Activated CD8-positive, alpha-beta memory T cell treated with anti-CD3 and anti-CD28 coated beads for 4 hours (primary cell): ENCODE data around the gene SCUBE1.

ENCODE experiments used
- DNase-seq, 2 donors: peaks; one replicate each; pipeline ENCODE4 v3.0.0-alpha.2; 2020; ENCODE audit warnings: low read depth in 2 of 2

Gene SCUBE1

GRCh38 chr22:43213962-43214361 is 129.2 kb downstream of the SCUBE1 start:
- DNase-seq: no peak

DNA sequence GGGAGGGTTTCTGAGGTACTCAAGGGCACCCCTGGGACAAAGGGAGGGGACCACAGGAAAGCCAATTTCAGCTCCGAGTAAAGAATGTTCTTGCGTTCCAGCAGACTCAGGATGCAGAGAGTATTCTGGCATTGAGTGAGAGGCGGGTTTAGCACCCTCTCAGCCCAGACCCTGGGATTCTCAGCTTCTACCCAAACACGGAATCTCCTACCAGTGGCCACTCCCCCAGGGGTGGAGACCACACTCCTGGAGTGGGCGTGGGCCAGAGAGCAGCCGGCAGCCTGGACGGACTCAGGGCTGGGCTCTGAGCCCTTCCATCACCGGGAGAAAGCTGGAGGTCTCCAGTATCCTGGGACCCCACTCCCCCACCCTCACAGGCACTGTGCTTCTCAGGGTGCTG is 130.1 kb downstream of the SCUBE1 start:
- DNase-seq: no peak

GRCh38 chr22:43212434-43212952 is 130.7 kb downstream of the SCUBE1 start:
- DNase-seq: no peak

DNA sequence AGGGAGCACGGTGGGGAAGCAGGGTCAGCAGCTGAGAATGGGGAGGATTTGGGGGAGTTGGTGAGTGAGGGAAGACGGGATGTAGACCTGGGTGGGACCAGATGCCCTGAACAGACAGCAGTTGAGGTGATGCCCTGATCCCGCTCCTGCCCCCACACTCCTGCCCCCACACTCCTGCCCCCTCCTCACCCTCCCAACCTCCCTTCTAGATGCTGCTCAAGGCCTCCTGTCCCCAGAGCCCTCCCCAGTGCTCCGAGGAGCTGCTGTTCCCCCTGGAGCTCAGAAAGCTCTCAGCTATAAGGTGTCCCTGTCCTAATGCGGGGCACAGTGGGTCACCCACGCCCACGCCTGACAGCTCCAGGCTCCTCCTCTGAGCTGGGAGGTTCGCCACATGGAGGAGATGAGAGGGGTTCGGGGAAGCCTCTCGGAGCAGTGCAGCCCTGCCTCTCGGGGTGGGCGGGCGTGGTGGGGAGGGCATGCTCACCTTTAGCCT is 131.2 kb downstream of the SCUBE1 start:
- DNase-seq: no peak

- DNase-seq: no peak
Measured at GRCh38 chr22:43210631-43211515, 132.3 kb downstream of the SCUBE1 start.

DNA sequence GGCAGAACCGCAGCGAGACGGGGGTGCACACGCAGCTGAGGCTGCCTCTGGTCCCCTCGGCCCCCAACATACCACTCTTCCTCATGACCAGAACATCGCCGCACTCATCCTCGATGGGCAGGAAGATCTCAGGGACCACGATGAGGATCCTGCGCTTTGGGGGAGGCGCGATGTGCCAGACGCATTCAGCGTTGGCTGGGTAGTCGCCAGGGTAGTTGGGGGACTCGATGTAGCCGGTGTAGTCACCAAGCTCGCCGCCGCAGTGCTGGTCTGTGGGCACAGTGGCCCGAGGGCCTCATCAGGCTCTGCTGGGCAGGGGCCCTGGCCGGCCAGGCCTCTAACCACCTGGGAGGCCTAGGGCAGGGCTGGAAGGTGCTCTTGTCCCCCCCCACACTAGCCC is 133.2 kb downstream of the SCUBE1 start:
- DNase-seq: no peak

DNA sequence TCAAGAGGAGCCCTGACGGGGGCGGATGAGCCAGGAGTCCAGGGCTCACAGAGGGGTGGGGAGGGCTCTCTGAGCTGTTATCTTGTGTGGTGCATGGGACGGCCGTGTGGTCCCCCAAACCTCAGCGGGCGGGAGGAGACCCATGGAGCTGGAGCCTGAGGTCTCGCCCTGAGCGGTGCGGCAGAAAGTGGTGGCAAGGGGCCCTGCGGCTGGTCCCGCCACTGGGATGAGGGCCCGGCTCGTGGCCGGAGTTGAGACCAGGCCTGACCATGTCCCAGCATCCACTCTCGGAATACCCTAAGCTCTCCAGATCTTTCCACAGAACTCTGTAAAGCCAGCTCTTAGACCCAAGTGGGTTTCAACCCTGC is 133.7 kb downstream of the SCUBE1 start:
- no peak for DNase-seq

GRCh38 chr22:43208703-43209522 is 134.3 kb downstream of the SCUBE1 start:
- DNase-seq: no peak

DNA sequence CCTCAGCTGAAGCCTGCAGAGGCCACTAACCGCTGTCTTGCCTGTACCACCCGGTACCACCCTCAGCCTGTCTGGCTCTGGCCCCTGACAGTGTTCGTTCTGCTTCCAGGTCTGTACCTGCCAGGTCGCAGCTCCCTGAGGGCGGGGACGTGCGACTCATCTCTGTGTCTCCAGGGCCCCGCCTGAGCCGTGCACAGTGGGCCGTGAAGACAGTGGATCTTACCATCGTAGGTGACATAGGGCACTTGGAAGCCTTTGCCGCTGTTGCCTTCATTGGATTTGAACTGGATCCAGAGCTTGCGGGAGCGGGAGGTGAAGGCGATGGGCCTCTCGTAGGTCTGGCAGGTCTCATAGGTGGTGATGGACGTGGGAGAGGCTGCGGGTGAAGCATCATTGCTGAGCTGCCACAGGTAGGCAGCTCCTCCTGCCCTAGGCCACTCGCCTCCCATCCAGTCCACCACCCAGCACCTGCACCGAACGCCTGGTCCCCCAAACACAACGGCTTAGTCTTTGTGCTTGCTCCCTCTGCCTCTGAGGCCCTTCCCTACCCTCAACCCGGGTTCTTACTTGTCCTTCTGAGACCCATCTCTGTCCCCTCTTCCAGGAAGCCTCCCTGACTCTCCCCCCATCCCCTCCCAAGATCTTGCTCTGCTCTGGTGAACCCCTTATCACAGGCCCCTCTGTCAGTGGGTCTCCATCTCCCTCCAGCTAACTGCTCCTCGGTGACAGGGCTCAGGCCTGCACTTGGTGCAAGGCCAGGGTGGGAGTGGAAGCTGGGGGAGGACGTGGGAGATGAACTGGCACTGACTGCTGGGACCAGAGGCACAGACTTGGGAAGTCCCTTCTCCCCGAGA is 135.1 kb downstream of the SCUBE1 start:
- no peak for DNase-seq

DNA sequence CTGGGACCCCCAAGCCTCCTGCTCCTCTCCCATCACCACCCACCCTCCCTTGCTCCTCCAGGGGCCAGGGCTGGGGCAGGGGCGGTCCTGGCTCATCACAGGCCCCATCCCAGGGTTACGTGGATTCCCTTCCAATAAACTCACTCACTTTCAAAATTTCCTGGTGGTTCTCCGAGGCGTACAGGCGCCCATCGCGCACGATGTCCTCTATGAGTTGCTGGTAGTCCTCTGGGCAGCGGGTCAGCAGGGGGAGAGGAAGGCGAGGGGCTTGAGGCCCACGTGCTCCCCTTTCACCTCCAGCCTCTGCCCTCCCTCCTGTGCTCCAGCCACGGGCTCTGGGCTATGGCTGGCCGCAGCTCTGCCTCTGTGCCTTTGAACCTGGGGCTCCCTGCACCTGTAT is 135.8 kb downstream of the SCUBE1 start:
- no peak for DNase-seq

- no peak for DNase-seq
Measured at GRCh38 chr22:43206509-43207161, 136.5 kb downstream of the SCUBE1 start.

GRCh38 chr22:43205748-43206508 is 137.2 kb downstream of the SCUBE1 start:
- peak in 1 of 2 donors; percentile 12 for DNase-seq

DNA sequence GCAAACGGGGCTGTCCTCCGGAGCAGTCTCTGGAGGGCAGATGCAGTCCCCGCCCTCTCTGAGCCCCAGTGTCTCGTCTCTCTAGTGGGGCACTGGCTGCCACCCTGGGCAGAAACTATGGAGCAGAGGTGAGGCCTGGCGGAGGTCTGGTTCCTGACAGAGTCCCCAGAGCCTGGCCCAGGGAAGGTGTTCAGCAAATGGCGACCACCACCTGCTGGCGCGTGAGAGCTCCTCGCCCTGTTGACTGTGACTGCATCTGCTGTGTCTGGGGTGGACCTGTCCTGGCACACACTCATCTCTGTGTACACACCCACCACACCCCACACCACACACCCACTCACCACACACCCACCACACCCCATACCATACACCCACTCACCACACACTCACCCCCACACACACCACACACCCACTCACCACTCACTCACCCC is 137.9 kb downstream of the SCUBE1 start:
- peak in 1 of 2 donors; percentile 6 for DNase-seq

DNA sequence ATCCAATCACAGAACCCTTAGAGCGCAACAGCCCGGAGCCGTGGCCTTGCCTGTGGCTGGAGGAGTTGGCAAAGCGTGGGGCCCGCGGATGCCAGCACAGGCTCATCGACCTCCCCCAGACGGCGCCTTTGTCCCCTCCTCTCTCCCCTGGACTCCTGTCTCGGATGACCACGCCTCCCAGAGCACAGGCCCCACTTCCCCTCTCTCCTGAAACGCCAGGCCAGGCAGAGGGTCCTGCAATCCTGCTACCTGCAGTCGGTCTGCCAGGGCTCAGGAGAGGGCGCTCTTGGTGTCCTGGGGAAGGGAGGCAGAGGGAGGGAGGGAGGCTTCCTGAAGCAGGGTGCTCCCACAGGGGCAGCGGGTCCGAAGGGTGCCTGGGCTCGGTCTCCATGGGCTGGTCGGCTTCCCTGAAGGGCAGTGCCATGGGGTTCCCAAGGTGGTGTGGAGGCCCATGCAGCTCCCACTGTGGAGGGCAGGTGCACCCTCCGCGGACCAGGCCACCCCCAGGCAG is 139.6 kb downstream of the SCUBE1 start:
- DNase-seq: no peak

- no peak for DNase-seq
Measured at GRCh38 chr22:43202756-43203410, 140.3 kb downstream of the SCUBE1 start.

DNA sequence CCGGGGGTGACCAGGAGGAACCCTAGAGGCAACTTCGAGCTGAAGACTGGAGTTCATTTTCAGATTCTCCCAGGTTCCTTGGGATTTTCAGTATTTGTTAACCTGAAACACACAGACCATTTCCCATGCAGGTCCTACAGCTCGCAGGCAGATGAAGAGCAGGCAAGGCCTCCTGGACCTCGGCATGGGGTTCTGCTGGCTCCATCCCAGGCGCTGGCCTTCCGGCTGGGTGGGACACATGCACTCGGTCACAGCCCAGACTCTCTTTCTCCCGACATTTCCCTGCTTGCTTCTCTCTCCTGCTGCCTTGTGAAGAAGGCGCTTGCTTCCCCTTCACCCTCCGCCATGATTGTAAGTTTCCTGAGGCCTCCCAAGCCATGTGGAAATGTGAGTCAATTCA is 140.8 kb downstream of the SCUBE1 start:
- DNase-seq: no peak

DNA sequence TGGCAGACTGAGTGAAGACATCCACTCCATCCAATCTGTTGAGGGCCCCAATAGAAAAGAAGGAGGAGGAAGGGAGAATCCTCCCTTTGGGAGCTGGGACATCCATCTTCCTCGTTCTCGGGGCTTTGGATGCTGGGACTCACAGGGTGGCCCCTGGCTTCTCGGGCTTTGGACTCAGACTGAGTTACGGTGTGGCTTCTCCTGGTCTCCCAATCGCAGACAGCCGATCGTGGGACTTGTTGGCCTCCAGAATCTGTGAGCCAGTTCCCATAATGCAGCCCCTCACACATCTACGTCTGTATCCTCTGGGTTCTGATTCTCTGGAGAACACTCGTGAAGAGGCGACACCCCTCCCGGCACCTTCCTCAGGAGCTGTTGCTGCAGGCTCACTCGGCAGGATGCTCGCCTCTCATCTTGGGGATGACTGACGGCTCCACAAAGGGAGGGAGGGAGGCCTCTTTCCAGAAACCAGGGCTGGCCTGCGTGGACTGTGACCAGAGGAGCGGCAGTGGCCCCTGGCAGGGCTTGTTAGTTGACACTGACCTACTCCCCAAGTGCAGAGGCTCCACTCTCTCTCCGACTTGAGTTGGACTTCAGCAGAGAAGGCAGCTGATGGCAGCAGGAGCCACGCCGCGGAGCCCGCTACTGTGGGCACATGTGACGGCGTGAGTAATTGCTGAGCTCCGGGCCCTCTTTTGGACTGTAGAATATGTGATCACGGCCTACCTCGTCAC is 141.5 kb downstream of the SCUBE1 start:
- no peak for DNase-seq

DNA sequence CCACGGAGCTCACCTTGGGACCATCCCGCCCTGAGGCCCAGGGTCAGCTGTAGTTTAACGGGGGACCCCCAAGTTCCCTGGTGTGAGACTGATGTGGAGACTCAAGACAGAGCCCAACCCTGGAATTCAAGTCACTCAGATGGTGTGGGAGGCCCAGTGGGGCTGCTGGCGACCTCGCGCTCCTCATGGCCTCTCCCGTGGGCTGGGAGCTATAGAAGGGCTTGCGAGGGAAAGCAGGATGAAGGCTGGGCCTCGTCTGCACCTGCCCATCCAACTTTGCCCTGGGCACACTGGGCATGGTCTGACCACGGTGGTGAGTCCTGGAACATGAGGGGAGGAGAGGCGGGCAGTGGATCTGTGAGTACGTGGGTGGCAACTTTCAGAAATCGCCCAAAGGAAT is 142.6 kb downstream of the SCUBE1 start:
- no peak for DNase-seq

- DNase-seq: no peak
Measured at GRCh38 chr22:43200031-43200430, 143.1 kb downstream of the SCUBE1 start.
